Epidermal melanocyte (primary cell): Measurements from ENCODE around the gene SUMO2.
"Not testable (repeated sequence)": the region's sequence is repeated elsewhere in the genome, so short reads cannot be mapped to it uniquely, and the experiment has no call there.

Experiments used
- DNase-seq: peaks from one replicate; pipeline ENCODE4 v3.0.0; 2011; ENCODE audit warnings: low spot score; ENCODE audit not compliant: insufficient read length

The SUMO2 gene

DNA sequence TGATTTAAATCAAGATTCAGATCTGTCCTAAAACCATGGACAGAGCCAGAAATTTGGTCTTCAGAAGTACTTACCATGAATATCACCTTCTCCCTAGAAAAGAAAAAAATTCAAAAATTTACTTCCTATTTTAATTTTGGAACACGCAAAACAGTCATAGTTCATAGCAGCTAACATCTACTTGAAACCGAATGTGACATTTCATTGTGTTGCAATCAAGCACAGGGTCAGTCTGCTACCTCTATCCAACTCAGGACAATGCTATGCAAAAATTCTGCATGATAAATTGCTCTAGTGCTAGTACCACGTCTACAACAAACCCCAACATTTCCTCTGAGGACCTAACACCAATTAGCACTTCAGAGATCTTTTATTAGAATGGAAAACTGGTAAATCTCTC is 36.2 kb downstream of the SUMO2 start:
- no peak for DNase-seq

DNA sequence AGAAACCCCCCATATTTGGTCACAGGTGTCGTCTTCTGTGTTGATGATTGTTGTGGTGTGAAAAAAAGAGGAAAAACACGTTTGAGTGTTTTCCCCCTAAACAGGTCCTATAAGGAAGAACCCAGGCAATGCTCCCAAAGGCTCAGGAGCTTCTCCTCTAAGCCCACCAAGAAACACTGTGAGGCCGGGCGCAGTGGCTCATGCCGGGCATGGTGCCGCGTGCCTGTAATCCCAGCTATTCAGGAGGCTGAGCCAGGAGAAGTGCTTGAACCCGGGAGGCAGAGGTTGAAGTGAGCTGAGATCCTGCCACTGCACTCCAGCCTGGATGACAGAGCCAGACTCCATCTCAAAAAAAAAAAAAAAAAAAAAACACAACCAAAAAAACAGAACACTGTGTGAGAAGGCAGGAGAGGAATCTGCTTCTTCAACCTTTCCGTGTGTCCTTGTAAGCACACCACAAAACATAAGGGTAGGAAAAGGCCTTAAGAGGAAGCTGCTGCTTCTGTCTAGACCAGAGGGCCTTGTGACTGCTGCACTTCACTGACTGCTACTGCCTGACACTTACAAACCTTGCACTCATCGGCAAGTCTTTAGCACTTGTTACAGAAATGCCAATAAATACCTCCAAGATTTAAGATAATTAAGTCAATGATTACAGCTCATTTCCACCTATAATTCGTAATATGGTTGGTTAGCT is 37.8 kb downstream of the SUMO2 start:
- DNase-seq, result no peak

GRCh38 chr17:75142236-75142971 is 40.4 kb downstream of the SUMO2 start:
- no peak for DNase-seq

- no peak for DNase-seq
Observed at GRCh38 chr17:75138519-75138918, 44.2 kb downstream of the SUMO2 start.

DNA sequence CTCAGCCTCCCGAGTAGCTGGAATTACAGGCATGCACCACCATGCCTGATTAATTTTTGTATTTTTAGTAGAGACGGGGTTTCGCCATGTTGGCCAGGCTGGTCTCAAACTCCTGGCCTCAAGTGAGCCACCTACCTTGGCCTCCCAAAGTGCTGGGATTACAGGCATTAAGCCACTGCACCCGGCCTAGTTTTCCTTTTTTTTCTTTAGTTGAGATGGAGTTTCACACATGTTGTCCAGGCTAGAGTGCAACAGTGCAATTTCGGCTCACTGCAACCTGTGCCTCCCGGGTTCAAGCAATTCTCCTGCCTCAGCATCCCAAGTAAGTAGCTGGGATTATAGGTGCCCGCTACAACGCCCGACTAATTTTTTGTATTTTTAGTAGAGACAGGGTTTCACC is 45.0 kb downstream of the SUMO2 start:
- not testable (repeated sequence) for DNase-seq

DNA sequence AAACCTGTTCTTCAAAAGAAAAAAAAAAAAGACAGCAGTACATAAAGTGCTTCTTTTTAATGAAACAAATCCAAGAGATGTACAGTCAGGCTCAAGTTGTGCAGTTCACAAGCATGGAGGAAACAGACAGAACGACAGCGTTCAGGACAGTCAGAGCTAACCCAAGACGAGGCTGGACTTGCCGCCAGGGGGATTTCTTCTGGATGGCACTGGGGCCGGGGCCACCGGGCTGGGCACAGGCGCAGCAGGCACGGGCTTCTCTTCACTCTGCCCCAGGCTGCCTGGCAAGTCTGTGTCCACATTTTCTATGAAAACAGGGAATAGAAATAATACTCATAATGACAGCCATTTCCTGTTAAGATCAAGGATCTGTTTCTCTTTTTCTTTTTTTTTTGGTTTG is 46.8 kb downstream of the SUMO2 start:
- DNase-seq, result no peak

- DNase-seq, result no peak
Observed at GRCh38 chr17:75135452-75135851, 47.3 kb downstream of the SUMO2 start.

GRCh38 chr17:75133607-75134347 is 49.0 kb downstream of the SUMO2 start:
- DNase-seq, result not testable (repeated sequence)

- no peak for DNase-seq
Observed at GRCh38 chr17:75133001-75133400, 49.8 kb downstream of the SUMO2 start.

DNA sequence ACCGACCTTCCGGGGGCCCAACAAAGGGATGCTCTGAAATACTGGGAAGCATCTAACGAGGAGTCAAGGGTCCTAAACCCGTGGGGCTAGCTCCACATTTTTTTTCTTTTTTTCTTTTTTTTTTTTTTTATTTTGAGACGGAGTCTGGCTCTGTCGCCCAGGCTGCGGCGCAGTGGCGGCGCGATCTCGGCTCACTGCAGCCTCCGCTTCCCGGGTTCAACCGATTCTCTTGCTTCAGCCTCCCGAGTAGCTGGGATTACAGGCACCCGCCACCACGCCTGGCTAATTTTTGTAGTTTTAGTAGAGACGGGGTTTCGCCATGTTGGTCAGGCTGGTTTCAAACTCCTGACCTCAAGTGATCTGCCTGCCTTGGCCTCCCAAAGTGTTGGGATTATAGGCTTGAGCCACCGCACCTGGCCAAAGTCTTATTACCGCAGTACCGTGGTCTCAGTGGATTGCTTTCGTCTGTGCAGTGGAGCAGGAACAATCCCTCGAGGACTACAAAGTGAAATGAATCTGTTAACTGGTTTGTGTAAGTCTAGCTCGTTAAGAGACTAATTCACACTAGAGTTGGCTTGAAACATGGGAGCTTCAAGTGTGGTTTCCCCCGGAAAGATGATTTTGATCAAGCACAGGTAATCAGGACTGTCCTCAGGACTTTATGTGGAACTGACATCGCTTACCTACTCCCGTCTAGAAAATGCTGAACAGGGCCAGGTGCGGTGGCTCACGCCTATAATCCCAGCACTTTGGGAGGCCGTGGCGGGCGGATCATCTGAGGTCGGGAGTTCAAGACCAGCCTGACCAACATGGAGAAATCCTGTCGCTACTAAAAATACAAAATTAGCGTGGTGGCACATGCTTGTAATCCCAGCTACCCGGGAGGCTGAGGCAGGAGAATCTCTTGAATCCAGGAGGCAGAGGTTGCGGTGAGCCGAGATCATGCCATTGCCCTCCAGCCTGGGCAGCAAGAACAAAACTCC is 50.5 kb downstream of the SUMO2 start:
- DNase-seq, result not testable (repeated sequence)

DNA sequence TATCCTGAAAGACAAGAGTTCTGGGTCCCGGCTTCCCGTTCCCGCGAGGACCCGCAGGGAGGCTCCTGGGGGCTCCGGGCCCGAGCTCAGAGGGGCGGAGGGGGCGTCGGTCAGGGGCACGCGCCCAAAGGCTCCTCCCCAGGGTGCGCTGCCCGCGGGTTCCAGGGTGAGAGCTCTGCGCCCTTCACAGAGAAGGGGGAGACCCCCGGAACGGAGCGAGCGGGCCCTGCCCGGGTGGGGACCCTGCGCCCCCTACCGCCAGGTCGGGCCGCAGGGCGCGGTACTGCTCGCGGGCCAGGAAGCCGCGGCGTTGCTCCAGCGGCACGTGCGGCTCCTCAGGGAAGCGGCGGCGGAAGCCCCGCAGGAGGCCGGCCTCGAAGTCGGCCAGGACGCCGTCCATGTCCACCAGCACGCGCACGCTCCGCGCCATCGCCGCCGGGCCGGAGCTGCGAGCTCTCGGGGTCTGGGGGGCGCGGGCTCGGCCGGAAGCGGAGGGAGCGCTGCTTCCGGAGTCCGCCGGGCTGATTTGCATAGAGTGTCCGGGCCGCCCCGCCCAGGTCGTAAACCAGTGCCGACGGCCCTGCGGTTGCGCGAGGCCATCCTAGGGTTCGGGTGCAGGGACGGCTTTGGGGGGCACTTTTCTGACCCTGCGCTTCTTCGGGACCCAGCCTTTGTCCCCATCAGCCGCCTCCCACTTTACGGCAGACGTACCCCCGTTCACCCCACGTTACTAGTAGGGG is 51.3 kb downstream of the SUMO2 start, which contains the start of gene NT5C:
TSS of gene NT5C (minus strand) at position 465 of the 740 bp plus-strand sequence. CDS start at position 430, 35 bp downstream.
- DNase-seq, result peak; percentile 76

- DNase-seq, result no peak
Observed at GRCh38 chr17:75130632-75131277, 52.0 kb downstream of the SUMO2 start.

- no peak for DNase-seq
Observed at GRCh38 chr17:75130059-75130631, 52.6 kb downstream of the SUMO2 start.

DNA sequence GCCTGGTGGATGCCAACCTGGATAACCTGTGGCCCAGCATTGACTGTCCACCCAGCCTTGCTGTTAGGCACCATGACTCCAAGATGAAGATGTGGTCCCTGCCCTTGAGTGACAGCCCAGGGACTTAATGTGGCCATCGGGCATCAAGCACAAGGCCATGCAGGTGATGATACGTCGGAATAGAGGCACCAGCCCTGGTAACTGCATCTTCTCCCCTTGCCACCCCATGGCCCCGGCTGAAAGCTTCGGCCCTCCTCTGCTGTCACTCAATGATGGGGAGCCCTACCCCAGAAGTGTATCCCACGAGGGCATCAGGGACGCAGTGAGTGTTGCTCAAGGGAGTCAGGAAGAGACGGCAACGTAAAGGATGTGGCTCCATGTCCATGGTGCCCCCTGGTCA is 53.2 kb downstream of the SUMO2 start:
- no peak for DNase-seq

- no peak for DNase-seq
Observed at GRCh38 chr17:75128694-75129505, 53.9 kb downstream of the SUMO2 start.

DNA sequence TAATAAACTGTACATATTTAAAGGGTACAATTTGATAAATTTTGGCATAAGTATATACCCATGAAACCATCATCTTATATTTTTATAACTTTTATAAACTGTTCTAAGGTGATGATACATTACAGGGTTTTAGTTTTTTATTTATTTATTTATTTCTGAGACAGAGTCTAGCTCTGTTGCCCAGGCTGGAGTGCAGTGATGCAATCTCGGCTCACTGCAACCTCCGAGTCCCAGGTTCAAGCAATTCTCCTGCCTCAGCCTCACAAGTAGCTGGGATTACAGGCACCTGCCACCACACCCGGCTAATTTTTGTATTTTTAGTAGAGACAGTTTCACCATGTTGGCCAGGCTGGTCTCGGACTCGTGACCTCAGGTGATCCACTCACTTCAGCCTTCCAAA is 54.8 kb downstream of the SUMO2 start:
- DNase-seq, result not testable (repeated sequence)

DNA sequence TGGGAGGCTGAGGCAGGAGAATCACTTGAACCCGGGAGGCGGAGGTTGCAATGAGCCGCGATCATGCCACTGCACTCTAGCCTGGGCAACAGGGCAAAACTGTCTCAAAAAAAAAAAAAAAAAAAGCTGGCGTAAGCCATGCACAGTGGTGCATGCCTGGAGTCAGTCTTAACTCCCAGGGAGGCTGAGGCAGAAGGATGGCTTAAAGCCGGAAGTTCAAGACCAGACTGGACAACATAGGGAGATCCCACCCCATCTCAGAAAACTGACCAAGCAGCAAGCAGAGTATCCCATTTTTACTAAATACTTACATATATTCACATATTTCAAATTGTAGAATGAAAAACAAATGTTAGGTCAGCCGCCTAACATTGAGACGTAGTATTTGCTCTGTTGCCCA is 55.8 kb downstream of the SUMO2 start:
- DNase-seq, result no peak

DNA sequence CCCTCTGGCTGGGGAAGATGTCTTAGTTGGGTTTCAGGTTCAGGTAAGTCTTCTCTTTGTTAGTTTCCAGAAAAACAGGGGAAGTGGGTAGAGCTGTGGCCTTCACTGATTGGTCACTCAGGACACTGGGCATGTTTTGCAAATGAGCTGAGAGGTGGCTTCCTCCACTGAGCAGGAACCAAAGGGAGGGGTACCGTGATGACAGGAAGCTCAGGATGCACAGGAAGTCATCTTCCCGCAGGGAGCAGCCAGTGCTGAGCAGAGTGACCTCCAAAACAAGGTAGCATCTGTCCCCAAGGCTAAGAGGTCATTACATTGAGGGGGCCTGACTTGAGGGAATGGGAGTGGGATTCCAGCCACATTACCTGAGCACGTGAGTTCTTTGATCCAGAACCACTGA is 56.8 kb downstream of the SUMO2 start:
- DNase-seq, result no peak

- no peak for DNase-seq
Observed at GRCh38 chr17:75124819-75125162, 58.0 kb downstream of the SUMO2 start.
